AG08395 (cell line): ENCODE data around the gene NUMBL.

ENCODE experiments used
- DNase-seq: peaks from one replicate; pipeline ENCODE4 v3.0.0; 2012; ENCODE audit warnings: mixed read lengths, low spot score

Gene NUMBL

GRCh38 chr19:40689339-40690049, 957 bp downstream of the NUMBL start:
- DNase-seq: no peak

- no peak for DNase-seq
These were observed 1.5 kb downstream of the NUMBL start for GRCh38 chr19:40688987-40689338.

GRCh38 chr19:40688309-40688708, 2.1 kb downstream of the NUMBL start:
- DNase-seq: no peak

GRCh38 chr19:40687525-40688016, 2.9 kb downstream of the NUMBL start:
- peak; percentile 90 for DNase-seq

GRCh38 chr19:40686882-40687524, 3.4 kb downstream of the NUMBL start:
- DNase-seq: no peak

- no peak for DNase-seq
These were observed 4.9 kb downstream of the NUMBL start for GRCh38 chr19:40685563-40685962.

- DNase-seq: no peak
These were observed 5.4 kb downstream of the NUMBL start for GRCh38 chr19:40685016-40685526.

GRCh38 chr19:40684280-40684679, 6.2 kb downstream of the NUMBL start:
- DNase-seq: no peak

GRCh38 chr19:40683437-40683836, 7.0 kb downstream of the NUMBL start:
- no peak for DNase-seq

- no peak for DNase-seq
These were observed 8.0 kb downstream of the NUMBL start for GRCh38 chr19:40682431-40682964.

GRCh38 chr19:40681039-40681438, 9.4 kb downstream of the NUMBL start:
- no peak for DNase-seq

GRCh38 chr19:40677156-40677555, 13.3 kb downstream of the NUMBL start:
- no peak for DNase-seq

GRCh38 chr19:40674291-40674690, 16.2 kb downstream of the NUMBL start:
- DNase-seq: no peak

GRCh38 chr19:40673397-40673796, 17.1 kb downstream of the NUMBL start:
- no peak for DNase-seq

- no peak for DNase-seq
These were observed 17.7 kb downstream of the NUMBL start for GRCh38 chr19:40672573-40673299.

- no peak for DNase-seq
These were observed 18.4 kb downstream of the NUMBL start for GRCh38 chr19:40672038-40672437.

- no peak for DNase-seq
These were observed 19.0 kb downstream of the NUMBL start for GRCh38 chr19:40671404-40671803.

GRCh38 chr19:40668991-40669614, 21.3 kb downstream of the NUMBL start:
- DNase-seq: no peak

- DNase-seq: no peak
These were observed 22.8 kb downstream of the NUMBL start for GRCh38 chr19:40667602-40668001.

- DNase-seq: no peak
These were observed 23.5 kb downstream of the NUMBL start for GRCh38 chr19:40666803-40667438.
